MM.1S (cell line): ENCODE results near the gene TRA2A.

Experiments
- DNase-seq: peaks from one replicate; pipeline ENCODE4 v3.0.0-alpha.2; 2015
- H2AFZ ChIP-seq: fragments of 300-600 bp; sonication (generic); 2 replicates; pipeline ENCODE4 v1.6.0; 2016; ENCODE audit warnings: antibody characterized with exemption, low read length
- H3F3A ChIP-seq: fragments of 300-600 bp; sonication (generic); 2 replicates; pipeline ENCODE4 v1.6.1; 2016; ENCODE audit warnings: mild to moderate bottlenecking, antibody characterized with exemption, low read length, moderate library complexity, mixed read lengths; ENCODE audit not compliant: insufficient read depth
- H3K27ac ChIP-seq: fragments of 300-600 bp; sonication (generic); 2 replicates; pipeline ENCODE4 v1.5.1; 2016; ENCODE audit warnings: mild to moderate bottlenecking, low read length
- H3K27me3 ChIP-seq: fragments of 300-600 bp; sonication (generic); replicated peaks from 2 replicates; pipeline ENCODE4 v1.6.0; 2016; ENCODE audit warnings: low read length; ENCODE audit not compliant: insufficient read depth
- H3K36me3 ChIP-seq: fragments of 300-600 bp; sonication (generic); replicated peaks from 2 replicates; pipeline ENCODE4 v1.6.1; 2016; ENCODE audit warnings: mild to moderate bottlenecking, low read length, mixed read lengths; ENCODE audit not compliant: insufficient read depth
- H3K4me1 ChIP-seq: fragments of 300-600 bp; sonication (generic); 2 replicates; pipeline ENCODE4 v1.6.1; 2016; ENCODE audit warnings: low read length, mixed read lengths
- H3K4me2 ChIP-seq: fragments of 300-600 bp; sonication (generic); 2 replicates; pipeline ENCODE4 v1.6.0; 2016; ENCODE audit warnings: low read depth, low read length
- H3K4me3 ChIP-seq: fragments of 300-600 bp; sonication (generic); 2 replicates; pipeline ENCODE4 v1.5.1; 2016; ENCODE audit warnings: low read length, mixed read lengths
- H3K79me2 ChIP-seq: fragments of 300-600 bp; sonication (generic); 2 replicates; pipeline ENCODE4 v1.6.1; 2016; ENCODE audit warnings: mixed run types, low read length, mixed read lengths
- H3K9ac ChIP-seq: fragments of 300-600 bp; sonication (generic); 2 replicates; pipeline ENCODE4 v1.6.1; 2016; ENCODE audit warnings: low read length, mixed read lengths
- H3K9me2 ChIP-seq: fragments of 300-600 bp; sonication (generic); replicated peaks from 2 replicates; pipeline ENCODE4 v1.6.1; 2016; ENCODE audit warnings: mild to moderate bottlenecking, low read length, mixed read lengths; ENCODE audit not compliant: insufficient read depth
- H3K9me3 ChIP-seq: fragments of 300-600 bp; sonication (generic); replicated peaks from 2 replicates; pipeline ENCODE4 v1.6.1; 2016; ENCODE audit warnings: mild to moderate bottlenecking, low read length, mixed read lengths; ENCODE audit not compliant: insufficient read depth
- H4K20me1 ChIP-seq: fragments of 300-600 bp; sonication (generic); 2 replicates; pipeline ENCODE4 v1.6.1; 2016; ENCODE audit warnings: mild to moderate bottlenecking, low read length, moderate library complexity, mixed read lengths; ENCODE audit not compliant: insufficient read depth
- CTCF ChIP-seq: fragments of 300-600 bp; sonication (generic); IDR thresholded peaks from 2 replicates; pipeline ENCODE4 v1.5.1; 2016; ENCODE audit warnings: antibody characterized with exemption, low read length, mixed read lengths
- EZH2 ChIP-seq: fragments of 300-600 bp; sonication (generic); optimal IDR thresholded peaks from 2 replicates; pipeline ENCODE3; 2017; ENCODE audit warnings: low read depth, mild to moderate bottlenecking, antibody characterized with exemption, low read length, mixed read lengths
- EZH2phosphoT487 ChIP-seq: fragments of 300-600 bp; sonication (generic); IDR thresholded peaks from 2 replicates; pipeline ENCODE4 v1.6.1; 2018; ENCODE audit warnings: antibody characterized with exemption, low read length

Gene TRA2A

GRCh38 chr7:23471106-23471859 is 60.5 kb downstream of the TRA2A start:
- no peak overlapping the region for H3K9ac ChIP-seq
- no peaks in the 10 kb centered on the region for H3K9me3 ChIP-seq
- peaks cover 18% of the 10 kb centered on the region; the same call in 1 of the 2 replicates for H3F3A ChIP-seq
- peak overlapping the region; percentile 91 for H3K4me2 ChIP-seq
- no peaks in the 10 kb centered on the region for H3K9me2 ChIP-seq
- no peaks in the 10 kb centered on the region for H3K79me2 ChIP-seq
- DNase-seq = no peak
- H3K4me1 ChIP-seq = peaks cover 9% of the 10 kb centered on the region; the same call in 1 of the 2 replicates
- H4K20me1 ChIP-seq = peaks cover 9% of the 10 kb centered on the region; the same call in 1 of the 2 replicates
- TF ChIP-seq EZH2phosphoT487 (no peak), CTCF (no peak), EZH2 (no peak)
- H3K27ac ChIP-seq = no peak overlapping the region
- H3K4me3 ChIP-seq = peak overlapping the region; percentile 55
- H3K27me3 ChIP-seq = peaks cover 92% of the 10 kb centered on the region
- no peak overlapping the region for H2AFZ ChIP-seq
- H3K36me3 ChIP-seq = no peaks in the 10 kb centered on the region

GRCh38 chr7:23470330-23471105 is 61.3 kb downstream of the TRA2A start, which contains the start of gene IGF2BP3:
Gene IGF2BP3 (minus strand): TSS chr7:23470491. CDS start chr7:23470110, 381 bp downstream.
- Histone ChIP-seq H3K9me3 (no peaks in the 10 kb centered on the region), H3K9me2 (no peaks in the 10 kb centered on the region), H3K27ac (no peak within 1 kb of the TSS), H4K20me1 (peaks cover 8% of the 10 kb centered on the region; the same call in 1 of the 2 replicates), H3K4me1 (peaks cover 9% of the 10 kb centered on the region; the same call in 1 of the 2 replicates), H3K27me3 (peaks cover 87% of the 10 kb centered on the region), H3K36me3 (no peaks in the 10 kb centered on the region), H3K9ac (peak within 1 kb of the TSS; percentile 3; the same call in 1 of the 2 replicates), H3F3A (peaks cover 18% of the 10 kb centered on the region; the same call in 1 of the 2 replicates), H2AFZ (peak within 1 kb of the TSS; percentile 55), H3K4me2 (peak within 1 kb of the TSS; percentile 91), H3K4me3 (peak within 1 kb of the TSS; percentile 55), H3K79me2 (no peaks in the 10 kb centered on the region)
- DNase-seq = peak; percentile 35
- TF ChIP-seq EZH2 (no peak), EZH2phosphoT487 (no peak), CTCF (no peak)

- H3K9me2 ChIP-seq = no peaks in the 10 kb centered on the region
- H3K27me3 ChIP-seq = peaks cover 86% of the 10 kb centered on the region
- H4K20me1 ChIP-seq = peaks cover 2% of the 10 kb centered on the region; the same call in 1 of the 2 replicates
- peak overlapping the region; percentile 91 for H3K4me2 ChIP-seq
- DNase-seq = no peak
- no peak overlapping the region for H3K9ac ChIP-seq
- no peak for TF ChIP-seq EZH2phosphoT487
- no peak for TF ChIP-seq CTCF
- TF ChIP-seq EZH2 = no peak
- peaks cover 17% of the 10 kb centered on the region; the same call in 1 of the 2 replicates for H3F3A ChIP-seq
- H3K27ac ChIP-seq = no peak overlapping the region
- H3K9me3 ChIP-seq = no peaks in the 10 kb centered on the region
- peaks cover 9% of the 10 kb centered on the region; the same call in 1 of the 2 replicates for H3K4me1 ChIP-seq
- no peaks in the 10 kb centered on the region for H3K36me3 ChIP-seq
- no peaks in the 10 kb centered on the region for H3K79me2 ChIP-seq
- H3K4me3 ChIP-seq = peak overlapping the region; percentile 55
- no peak overlapping the region for H2AFZ ChIP-seq
Observed at GRCh38 chr7:23469961-23470250, 61.9 kb downstream of the TRA2A start.
